K562 (cell line): ENCODE results near the gene FAM177B. TPM values are rescaled to one million over a fixed set of nuclear protein-coding genes. Genes with fewer than 3 reads are reported as not detected.

ENCODE experiments used
- ESRRB ChIP-seq: fragments of 250-450 bp; sonication (Bioruptor Pico); IDR thresholded peaks from 2 replicates; pipeline ENCODE4 v1.5.0; 2020; ENCODE audit warnings: mild to moderate bottlenecking, moderate library complexity, borderline replicate concordance
- GABPB1 ChIP-seq: sonication (generic); formaldehyde crosslinking; IDR thresholded peaks from 2 replicates; pipeline ENCODE4 v1.8.0; 2022; ENCODE audit warnings: mild to moderate bottlenecking, missing genetic modification reagents
- HES1 ChIP-seq: fragments of 450-650 bp; IDR thresholded peaks from 2 replicates; pipeline ENCODE4 v1.6.1; 2016; ENCODE audit warnings: low read depth, mild to moderate bottlenecking, moderate library complexity
- ILF3 ChIP-seq: fragments of 450-650 bp; IDR thresholded peaks from 2 replicates; pipeline ENCODE4 v1.6.1; 2018; ENCODE audit warnings: antibody characterized with exemption, mild to moderate bottlenecking, moderate library complexity, borderline replicate concordance
- LCOR ChIP-seq: sonication (generic); formaldehyde crosslinking; IDR thresholded peaks from 2 replicates; pipeline ENCODE4 v1.8.0; 2022; ENCODE audit warnings: mild to moderate bottlenecking, missing genetic modification reagents
- LEF1 ChIP-seq: fragments of 450-650 bp; IDR thresholded peaks from 2 replicates; pipeline ENCODE4 v1.6.1; 2016; ENCODE audit warnings: mild to moderate bottlenecking
- MAZ ChIP-seq, 2 experiments: fragments of 450-650 bp in 1 of 2; sonication (generic) in 1 of 2; formaldehyde crosslinking; IDR thresholded peaks in 1 of 2; conservative IDR thresholded peaks in 1 of 2; 2 replicates each; pipeline versions ENCODE4 v1.4.0 to v1.5.0; 2020; ENCODE audit warnings: mild to moderate bottlenecking in 1 of 2, missing genetic modification reagents in 1 of 2
- NFIC ChIP-seq: fragments of 450-650 bp; IDR thresholded peaks from 2 replicates; pipeline ENCODE4 v1.6.1; 2017; ENCODE audit warnings: mild to moderate bottlenecking, inconsistent platforms
- PBX2 ChIP-seq, 2 experiments: IDR thresholded peaks in 1 of 2; conservative IDR thresholded peaks in 1 of 2; 2 replicates each; pipeline ENCODE4 v1.6.1; 2016; ENCODE audit warnings: low read depth in 2 of 2, mild to moderate bottlenecking in 1 of 2, missing compliant biosample characterization in 1 of 2, missing genetic modification characterization in 1 of 2, moderate library complexity in 1 of 2
- SMAD2 ChIP-seq: fragments of 150-350 bp; IDR thresholded peaks from 2 replicates; pipeline ENCODE4 v1.6.1; 2014; ENCODE audit warnings: low read depth, mild to moderate bottlenecking, low read length
- ZBTB33 ChIP-seq: sonication (generic); formaldehyde crosslinking; IDR thresholded peaks from 2 replicates; pipeline ENCODE4 v1.8.1; 2023; ENCODE audit warnings: mild to moderate bottlenecking, missing genetic modification reagents
- ZFP36 ChIP-seq: fragments of 150-350 bp; IDR thresholded peaks from 2 replicates; pipeline ENCODE4 v1.6.1; 2018; ENCODE audit warnings: low read length, low read depth; ENCODE audit not compliant: partially characterized antibody
- ZHX1 ChIP-seq: fragments of 150-350 bp; conservative IDR thresholded peaks from 2 replicates; pipeline ENCODE4 v1.6.1; 2014; ENCODE audit warnings: low read length
- ZNF133 ChIP-seq: fragments of 250-450 bp; sonication (Bioruptor Pico); IDR thresholded peaks from 2 replicates; pipeline ENCODE4 v1.4.0; 2020; ENCODE audit warnings: mild to moderate bottlenecking
- ZNF140 ChIP-seq: fragments of 250-450 bp; sonication (Bioruptor Pico); IDR thresholded peaks from 2 replicates; pipeline ENCODE4 v1.8.0; 2021; ENCODE audit warnings: moderate library complexity, mild to moderate bottlenecking, inconsistent platforms
- ZNF696 ChIP-seq: fragments of 250-450 bp; sonication (Bioruptor Pico); conservative IDR thresholded peaks from 2 replicates; pipeline ENCODE4 v1.4.0; 2020; ENCODE audit warnings: mild to moderate bottlenecking, moderate library complexity
- polyA plus RNA-seq, 8 experiments: library from polyadenylated mRNA; depleted of rRNA in 4 of 8; stranded (reverse) in 5 of 8; unstranded in 3 of 8; fragments of >200 nt; fragmentation: Nextera tagmentation in 2 of 8; fragmentation: Illumina TruSeq in 1 of 8; extraction: Ambion mirVana in 2 of 8; extraction: Trizol in 1 of 8; gene quantifications; 2 replicates each; pipeline versions ENCODE4 v1.2.1 to v1.2.3, GENCODE V29; 2011 to 2014; ENCODE audit warnings: inconsistent platforms in 1 of 8, missing spikeins in 1 of 8
- total RNA-seq, 7 experiments: library from RNA; depleted of rRNA in 6 of 7; stranded (reverse); fragments of >200 nt in 6 of 7; fragmentation: Illumina TruSeq in 2 of 7; extraction: Trizol in 2 of 7; gene quantifications; 2 replicates each; pipeline versions ENCODE4 v1.2.1 to v1.2.3, GENCODE V29; 2011 to 2021; ENCODE audit warnings: low replicate concordance in 1 of 7

Gene FAM177B
- total and polyA plus RNA-seq, 9 of the 15 experiments (the other 6 are each of a cell fraction or from before 2014, with no cell fraction given), result not detected

- TF ChIP-seq GABPB1, result peak; percentile 72
- no peak for TF ChIP-seq ZNF133 (CRISPR knock-in tag)
- no peak for TF ChIP-seq NFIC
- 0 out of 2 replicates have a peak, but pooled peaks have one; percentile 20 for TF ChIP-seq ZHX1
- TF ChIP-seq ZBTB33 (CRISPR knock-in tag), result no peak
- TF ChIP-seq ESRRB (CRISPR knock-in tag), result no peak
- peak; percentile 69; the same call in 1 of the 2 replicates for TF ChIP-seq LEF1
- peak; percentile 10 to 20; a peak in 3 of 4 replicates for TF ChIP-seq MAZ (CRISPR knock-in tag; conservative IDR thresholded peaks at IDR 0.05 in 1 of 2, IDR thresholded peaks at IDR 0.05 in 1 of 2)
- no peak for TF ChIP-seq ZNF696 (CRISPR knock-in tag)
- TF ChIP-seq HES1, result peak; percentile 96
- TF ChIP-seq ZNF140 (CRISPR knock-in tag), result no peak
- TF ChIP-seq LCOR (CRISPR knock-in tag), result no peak
- TF ChIP-seq ZFP36, result peak; percentile 66
- no peak for TF ChIP-seq SMAD2
- TF ChIP-seq PBX2 (CRISPR knock-in tag; IDR thresholded peaks at IDR 0.05; ENCODE audit: low read depth), result no peak
- TF ChIP-seq PBX2 (tag; conservative IDR thresholded peaks at IDR 0.05; ENCODE audit: low read depth), result no peak
- no peak for TF ChIP-seq ILF3
These were observed 23.7 kb upstream of the FAM177B start (continued) for GRCh38 chr1:222713091-222713961.
